Stimulated activated naive CD8-positive, alpha-beta T cell treated with anti-CD3 and anti-CD28 coated beads, Interleukin-15, Interleukin-2, amounts not matched to agents 100 ng/mL and 50 ng/mL, for 24 hours (primary cell): ENCODE data around the gene SP9.

ENCODE experiments used
- H3K27ac Mint-ChIP-seq: one replicate; pipeline ENCODE4 v1.8.0; 2021; ENCODE audit warnings: mild to moderate bottlenecking, mixed read lengths
- H3K27me3 Mint-ChIP-seq: one replicate; pipeline ENCODE4 v1.8.0; 2021; ENCODE audit warnings: mixed read lengths
- H3K36me3 Mint-ChIP-seq: one replicate; pipeline ENCODE4 v1.8.0; 2021; ENCODE audit warnings: low read depth, mixed read lengths
- H3K4me1 Mint-ChIP-seq: one replicate; pipeline ENCODE4 v1.8.0; 2021; ENCODE audit warnings: low read depth, mixed read lengths
- H3K4me3 Mint-ChIP-seq: one replicate; pipeline ENCODE4 v1.8.0; 2021; ENCODE audit warnings: mild to moderate bottlenecking, mixed read lengths
- H3K9me3 Mint-ChIP-seq: one replicate; pipeline ENCODE4 v1.8.0; 2021; ENCODE audit warnings: mixed read lengths

Gene SP9

DNA sequence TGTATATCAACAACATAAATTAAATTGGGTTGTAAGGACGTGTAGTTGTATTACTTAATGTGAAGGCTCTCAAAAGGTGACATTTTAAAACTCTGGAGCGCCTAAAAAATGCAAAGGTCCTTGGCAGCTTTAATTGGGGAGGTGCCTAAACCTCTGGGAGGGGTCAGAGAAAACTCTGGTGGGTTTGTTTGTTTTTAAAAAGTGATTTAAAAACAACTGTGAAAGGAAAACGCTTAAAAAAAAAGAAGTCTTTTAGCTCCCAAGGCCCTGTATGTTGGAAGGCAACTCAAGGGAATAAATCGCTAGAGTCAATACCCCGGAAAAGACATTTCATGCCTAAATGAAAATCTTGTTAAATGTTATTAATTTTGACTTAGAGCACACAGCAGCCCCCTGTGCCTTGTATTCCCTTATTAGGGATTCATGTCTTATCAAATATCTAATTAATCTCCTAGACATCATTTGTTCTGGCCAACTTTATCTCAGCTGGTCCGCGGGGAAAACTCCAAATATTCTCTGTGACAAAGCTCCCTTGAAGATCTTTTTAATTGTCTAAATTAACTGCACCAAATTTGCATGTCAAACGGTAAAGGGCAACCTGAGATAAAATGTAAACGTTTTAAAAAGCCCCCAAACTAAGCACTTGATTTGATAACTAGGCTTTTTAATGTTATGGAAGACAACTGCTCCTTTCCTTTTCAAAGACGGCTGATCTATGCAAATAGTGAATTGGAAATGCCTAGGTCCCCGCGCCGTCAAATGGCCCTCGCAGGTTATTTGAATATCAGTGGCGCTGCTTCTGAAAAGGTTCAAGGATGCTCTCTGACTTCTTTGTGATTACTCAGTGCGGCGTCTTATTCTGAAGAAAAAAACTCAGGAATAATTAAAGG lies 4.2 kb downstream of the SP9 start:
- Mint-ChIP-seq H3K27ac (peak overlapping the region; percentile 52), H3K27me3 (peaks cover 66% of the 10 kb centered on the region)

DNA sequence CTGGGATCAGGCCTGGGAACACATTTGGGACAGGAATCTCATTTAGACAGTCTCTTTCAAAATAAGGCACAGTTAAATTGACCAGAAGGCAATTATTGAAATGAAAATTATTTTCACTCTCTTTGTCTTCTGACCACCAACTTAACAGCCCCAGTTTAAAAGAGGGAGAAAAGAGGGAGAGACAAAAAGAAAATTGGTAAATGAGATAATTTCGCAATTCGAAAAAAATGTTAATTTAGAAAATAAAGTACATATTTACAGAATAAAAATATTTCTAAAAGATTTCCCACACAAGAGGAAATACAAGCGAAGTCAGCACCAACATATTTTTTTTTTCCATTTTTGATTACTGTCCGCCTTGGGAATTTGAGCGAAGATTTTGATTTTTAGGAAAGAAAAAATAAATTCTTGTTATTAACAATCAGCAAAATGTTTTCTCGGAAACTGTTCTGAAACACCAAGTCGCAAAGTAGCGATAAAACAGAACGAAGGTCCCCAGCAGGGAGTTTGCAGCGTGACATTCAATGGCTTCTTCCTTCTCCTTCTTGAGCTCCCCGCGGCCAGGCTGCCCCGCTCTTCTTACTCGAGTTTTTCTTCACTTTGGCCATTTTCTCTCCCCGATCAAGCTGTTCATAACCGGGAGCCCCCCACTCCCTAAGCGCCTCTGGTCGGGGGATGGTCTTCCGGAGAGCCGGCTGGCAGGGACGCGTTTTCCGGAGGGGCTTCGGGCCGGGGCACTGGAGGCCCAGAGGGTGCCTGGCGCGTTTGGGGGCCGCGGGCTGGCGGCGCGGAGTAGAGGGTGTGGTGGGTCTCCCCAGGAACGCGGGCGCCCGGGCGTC lies 5.0 kb downstream of the SP9 start:
- Mint-ChIP-seq H3K36me3 (peaks cover 3% of the 10 kb centered on the region), H3K4me3 (no peak overlapping the region), H3K27me3 (peaks cover 68% of the 10 kb centered on the region), H3K9me3 (no peaks in the 10 kb centered on the region), H3K27ac (no peak overlapping the region), H3K4me1 (peaks cover 55% of the 10 kb centered on the region)

More for the DNA sequence above, 4.2 kb downstream of the SP9 start:
- peaks cover 54% of the 10 kb centered on the region for H3K4me1 Mint-ChIP-seq
- H3K9me3 Mint-ChIP-seq = no peaks in the 10 kb centered on the region
- H3K4me3 Mint-ChIP-seq = no peak overlapping the region
- H3K36me3 Mint-ChIP-seq = peaks cover 3% of the 10 kb centered on the region

DNA sequence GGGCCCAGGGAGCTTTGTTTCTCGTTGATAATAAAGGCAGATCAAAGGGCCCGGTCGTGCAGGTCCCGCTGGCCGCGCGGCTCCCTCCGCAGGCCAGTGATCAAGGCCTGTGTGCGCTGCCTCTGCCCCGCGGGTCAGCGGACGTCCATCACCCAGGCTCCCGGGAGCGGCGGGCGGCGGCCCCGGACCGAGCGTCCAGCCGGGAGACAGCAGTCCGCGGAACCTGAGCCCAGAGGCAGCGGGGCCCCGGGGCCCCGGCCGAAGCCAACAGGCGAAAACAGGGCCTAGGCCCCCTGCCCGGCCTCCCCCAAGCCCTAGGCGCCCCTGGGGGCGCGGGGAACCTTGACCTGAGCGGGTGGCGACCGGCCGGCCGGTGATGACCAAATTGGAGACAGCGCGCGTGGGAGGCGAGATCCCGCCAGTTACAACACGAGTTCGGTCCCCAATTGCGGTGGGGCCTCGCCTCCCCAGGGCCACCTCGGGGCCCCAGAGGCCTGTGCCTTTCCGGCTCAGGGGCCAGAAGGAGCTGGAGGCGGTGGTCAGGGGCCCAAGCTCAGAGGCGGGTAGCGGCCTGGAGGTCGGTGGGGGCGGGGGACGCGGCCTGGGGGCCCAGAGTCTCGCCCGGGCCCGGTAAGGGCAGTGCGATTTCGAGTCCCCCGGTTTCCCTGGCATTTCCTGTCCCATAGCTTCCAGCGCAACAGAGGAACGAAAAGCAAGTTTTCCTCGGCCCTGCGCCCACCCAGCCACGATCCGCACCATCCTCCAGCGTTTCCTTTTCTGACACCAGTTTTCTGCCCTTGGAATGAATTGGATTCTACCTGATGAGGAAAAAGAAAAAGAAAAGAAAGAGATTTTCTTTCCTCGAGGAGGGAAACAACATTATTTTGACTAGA lies 5.9 kb downstream of the SP9 start:
- Mint-ChIP-seq H3K27me3 (peaks cover 69% of the 10 kb centered on the region), H3K9me3 (no peaks in the 10 kb centered on the region), H3K27ac (peak overlapping the region; percentile 49), H3K4me1 (peaks cover 46% of the 10 kb centered on the region), H3K4me3 (peak overlapping the region; percentile 45), H3K36me3 (peaks cover 3% of the 10 kb centered on the region)

DNA sequence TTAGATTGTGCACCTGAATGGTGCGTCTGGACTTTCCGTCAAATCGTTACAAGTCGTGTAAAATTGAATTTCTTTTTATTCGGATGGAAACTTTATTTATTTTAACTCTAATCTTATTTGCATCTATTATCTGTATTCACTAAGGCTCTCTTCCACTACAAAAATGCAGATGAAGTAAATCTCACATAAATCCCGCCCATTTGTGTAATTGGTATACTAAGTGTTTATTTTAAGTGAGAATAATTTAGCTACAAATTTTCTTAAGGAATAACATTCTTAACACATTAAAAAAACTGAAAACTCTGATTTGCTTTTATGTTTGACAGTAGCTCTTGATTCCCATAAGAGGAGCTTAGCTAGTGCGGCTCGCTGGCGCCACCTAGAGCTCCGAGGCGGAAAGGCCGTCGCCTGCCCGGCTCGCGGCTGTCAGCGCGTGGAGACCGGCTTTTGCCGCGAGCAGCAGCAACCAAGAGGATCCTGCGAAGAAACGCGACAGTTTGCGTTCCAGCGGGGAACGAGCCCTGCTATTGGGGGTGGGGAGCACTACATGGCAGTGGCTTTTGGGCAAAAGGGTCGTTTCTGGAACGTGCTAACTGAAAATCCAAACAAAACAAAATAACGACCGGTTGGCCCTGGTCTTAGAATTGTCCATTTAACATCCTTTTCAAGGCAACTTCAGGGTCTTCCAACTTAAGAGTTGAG lies 6.7 kb downstream of the SP9 start:
- Mint-ChIP-seq H3K4me1 (peaks cover 46% of the 10 kb centered on the region), H3K9me3 (no peaks in the 10 kb centered on the region), H3K36me3 (peaks cover 3% of the 10 kb centered on the region), H3K27me3 (peaks cover 70% of the 10 kb centered on the region), H3K27ac (peak overlapping the region; percentile 86), H3K4me3 (peak overlapping the region; percentile 68)

DNA sequence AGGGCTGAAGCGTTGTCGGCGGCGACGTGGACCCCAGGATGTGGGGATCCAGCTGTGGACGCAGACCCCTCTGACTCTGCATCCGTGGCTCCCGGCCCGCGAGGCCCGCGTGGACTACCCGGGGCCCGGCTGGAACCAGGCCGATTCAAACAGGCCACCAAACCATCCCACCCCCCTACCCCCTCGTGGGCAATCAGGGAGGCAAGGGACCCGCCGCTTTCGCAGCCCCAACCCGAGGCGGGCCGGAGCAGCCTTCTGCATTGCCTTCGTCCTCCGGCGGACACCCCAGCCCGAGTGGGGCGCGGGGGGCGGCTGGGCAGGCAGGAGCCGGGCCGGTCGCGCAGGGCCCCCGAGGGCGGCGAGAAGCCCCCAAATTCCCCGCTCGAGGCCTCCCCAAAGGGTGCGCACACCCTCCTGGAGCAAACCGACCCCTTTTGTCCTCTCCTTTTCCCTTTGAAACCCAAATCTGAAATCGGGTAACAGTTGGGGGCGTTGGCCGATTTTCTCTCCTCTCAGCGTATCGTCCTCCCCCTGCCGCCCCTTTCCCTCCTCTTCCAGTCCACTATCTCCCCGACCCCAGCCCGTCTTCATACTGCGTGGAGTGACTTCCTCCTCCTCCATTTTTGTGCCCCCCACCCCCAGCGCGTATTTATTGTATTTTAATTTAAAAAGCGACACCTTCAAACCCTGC lies 7.4 kb downstream of the SP9 start:
- H3K9me3 Mint-ChIP-seq = no peaks in the 10 kb centered on the region
- H3K27ac Mint-ChIP-seq = no peak overlapping the region

DNA sequence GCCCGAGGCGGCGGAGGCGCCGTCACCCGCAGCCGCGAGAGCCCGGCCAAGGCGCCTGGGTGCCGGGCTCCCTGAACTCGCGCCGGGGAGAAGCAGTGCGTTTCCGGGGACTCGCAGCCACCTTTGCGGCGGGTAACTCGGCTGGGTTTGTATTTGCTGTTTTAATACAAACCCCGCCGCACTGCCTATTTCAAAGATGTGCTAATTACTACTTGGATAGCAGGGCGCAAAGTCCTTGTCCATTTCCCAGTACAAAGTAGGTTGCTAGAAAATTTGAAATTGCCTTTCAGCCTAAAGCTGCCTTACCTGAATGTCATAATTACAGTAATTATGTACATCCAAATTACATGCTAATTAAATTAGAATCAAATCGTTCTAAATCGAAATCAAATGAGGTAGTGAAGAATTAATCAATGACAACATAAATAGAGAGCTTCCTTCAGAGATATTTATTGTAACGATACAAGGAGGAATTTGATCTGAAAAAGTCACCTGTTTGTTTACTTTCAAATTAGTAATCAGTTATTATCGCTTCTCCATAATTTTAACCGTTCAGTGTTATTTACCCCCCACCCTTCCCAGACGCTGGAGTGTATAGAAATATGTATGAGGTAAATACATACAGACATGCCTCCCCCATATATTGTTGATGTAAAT lies 8.1 kb downstream of the SP9 start:
- H3K36me3 Mint-ChIP-seq = peaks cover 6% of the 10 kb centered on the region
- peaks cover 65% of the 10 kb centered on the region for H3K27me3 Mint-ChIP-seq
- H3K9me3 Mint-ChIP-seq = no peaks in the 10 kb centered on the region
- peaks cover 38% of the 10 kb centered on the region for H3K4me1 Mint-ChIP-seq
- no peak overlapping the region for H3K27ac Mint-ChIP-seq
- H3K4me3 Mint-ChIP-seq = peak overlapping the region; percentile 37

More for the DNA sequence above, 7.4 kb downstream of the SP9 start:
- Mint-ChIP-seq H3K4me3 (no peak overlapping the region), H3K27me3 (peaks cover 70% of the 10 kb centered on the region), H3K36me3 (peaks cover 9% of the 10 kb centered on the region), H3K4me1 (peaks cover 42% of the 10 kb centered on the region)

DNA sequence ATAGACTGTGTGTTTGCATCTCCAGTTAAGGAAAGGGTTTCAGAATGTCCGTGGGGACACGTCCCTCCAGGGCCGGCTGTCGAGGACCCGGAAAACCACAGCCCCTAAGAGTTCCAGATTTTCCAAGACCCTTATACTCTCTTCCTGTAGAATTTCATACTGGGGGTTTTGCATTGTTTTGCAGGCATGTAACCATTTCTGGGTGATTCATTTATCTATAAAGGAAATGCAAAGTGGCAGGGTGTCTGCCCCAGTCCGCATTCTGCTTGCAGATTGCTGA lies 8.5 kb downstream of the SP9 start:
- H3K4me3 Mint-ChIP-seq = peak overlapping the region; percentile 32
- H3K27ac Mint-ChIP-seq = no peak overlapping the region
- no peaks in the 10 kb centered on the region for H3K9me3 Mint-ChIP-seq
- peaks cover 35% of the 10 kb centered on the region for H3K4me1 Mint-ChIP-seq
- peaks cover 8% of the 10 kb centered on the region for H3K36me3 Mint-ChIP-seq
- H3K27me3 Mint-ChIP-seq = peaks cover 60% of the 10 kb centered on the region

DNA sequence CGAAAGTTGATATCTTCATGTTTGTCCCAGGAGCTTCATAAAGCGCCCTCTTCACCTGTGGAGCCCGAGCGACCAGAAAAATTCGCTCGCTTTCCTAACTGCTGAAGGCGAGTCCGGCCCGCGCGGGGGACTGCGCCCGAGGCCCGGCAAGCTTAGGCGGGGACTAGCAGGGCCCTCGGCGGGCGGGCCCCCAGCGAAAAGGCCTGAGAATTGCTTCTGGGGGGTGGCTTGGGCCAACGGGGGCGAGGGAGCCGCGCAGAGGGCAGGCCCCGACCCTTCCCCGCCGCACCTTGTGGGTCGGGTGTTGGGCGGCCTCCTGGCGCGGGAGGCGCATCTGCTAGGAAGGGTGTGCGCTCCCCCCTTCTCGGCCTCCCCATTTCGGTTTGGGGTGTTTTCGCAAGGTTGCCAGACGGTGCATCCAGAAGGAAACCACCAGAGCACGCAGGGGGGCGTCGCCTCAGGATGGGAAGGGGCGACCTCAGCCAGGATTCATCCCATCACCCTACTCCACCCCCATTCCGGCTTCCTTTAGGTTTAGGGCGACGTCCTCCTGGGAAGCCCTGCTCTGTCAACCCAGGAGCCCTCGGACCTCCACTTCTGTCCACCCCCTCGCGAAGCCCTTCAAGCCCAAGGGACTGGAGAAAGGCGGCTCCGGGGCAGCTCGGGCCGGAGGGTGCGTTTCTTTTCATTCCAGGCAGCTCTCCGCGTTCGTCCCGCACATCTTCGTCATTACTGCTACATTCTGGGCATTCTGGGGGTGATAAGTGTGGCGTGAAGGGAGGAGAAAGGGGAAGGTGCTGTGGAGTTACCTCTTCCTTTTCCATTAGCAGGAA lies 9.1 kb downstream of the SP9 start:
- Mint-ChIP-seq H3K4me1 (peaks cover 35% of the 10 kb centered on the region), H3K36me3 (peaks cover 13% of the 10 kb centered on the region), H3K9me3 (no peaks in the 10 kb centered on the region), H3K27ac (no peak overlapping the region), H3K4me3 (peak overlapping the region; percentile 32), H3K27me3 (peaks cover 55% of the 10 kb centered on the region)

DNA sequence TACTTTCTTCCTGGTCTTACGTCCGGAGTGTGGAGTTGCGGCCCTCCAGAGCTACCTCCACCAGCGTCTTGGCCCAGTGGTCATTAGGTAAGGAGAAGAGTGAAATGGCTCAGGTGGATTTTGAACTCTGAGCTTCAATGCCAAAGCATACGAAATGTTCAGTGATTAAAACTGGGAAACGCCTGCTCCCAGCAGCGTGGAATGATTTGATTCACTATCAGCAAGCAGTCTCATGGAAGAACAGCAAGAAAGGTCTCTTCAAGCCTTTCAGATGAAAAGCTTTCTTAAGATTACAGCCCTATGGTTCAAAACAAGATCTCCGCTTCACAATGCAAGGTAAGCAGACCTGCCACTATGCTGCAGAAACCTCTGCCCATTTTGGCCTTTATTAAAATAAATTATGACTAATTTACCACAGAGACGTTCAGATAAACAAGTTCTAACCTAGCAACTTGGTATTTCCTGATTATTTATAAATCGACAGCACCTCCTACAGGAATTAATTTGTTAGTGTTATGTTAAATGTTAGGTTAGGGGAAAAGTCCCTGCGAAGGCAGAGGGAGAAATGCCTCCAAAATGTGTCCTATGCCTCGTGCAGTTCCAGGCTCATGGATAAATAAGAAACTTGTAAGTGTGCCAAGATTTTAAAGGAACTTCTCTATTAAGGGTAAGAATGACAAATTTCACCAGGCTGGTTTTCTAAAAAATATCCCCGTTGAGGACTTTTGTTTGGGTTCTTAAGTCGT lies 10.1 kb downstream of the SP9 start:
- peaks cover 33% of the 10 kb centered on the region for H3K4me1 Mint-ChIP-seq
- H3K9me3 Mint-ChIP-seq = no peaks in the 10 kb centered on the region
- H3K27me3 Mint-ChIP-seq = peaks cover 44% of the 10 kb centered on the region
- H3K27ac Mint-ChIP-seq = no peak overlapping the region
- no peak overlapping the region for H3K4me3 Mint-ChIP-seq
- H3K36me3 Mint-ChIP-seq = peaks cover 16% of the 10 kb centered on the region

DNA sequence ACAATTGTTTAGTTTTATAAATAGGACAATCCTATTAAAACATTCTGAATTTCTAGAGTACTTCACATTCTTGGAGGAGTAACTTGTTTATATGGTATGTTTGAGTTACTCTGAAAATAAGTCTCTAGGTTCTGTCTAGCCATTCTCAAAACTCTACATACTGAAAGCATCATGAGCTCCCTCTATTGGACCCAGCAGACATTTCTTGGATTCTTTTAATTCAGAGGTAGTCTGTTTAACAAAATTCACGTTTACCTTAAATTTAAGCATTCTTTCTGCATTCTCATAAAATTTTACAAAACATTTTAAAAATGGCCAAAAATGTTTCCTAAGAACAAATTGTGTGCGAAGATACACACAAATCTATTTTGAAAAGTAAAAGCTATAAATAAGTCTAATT lies 15.3 kb downstream of the SP9 start:
- no peaks in the 10 kb centered on the region for H3K9me3 Mint-ChIP-seq

DNA sequence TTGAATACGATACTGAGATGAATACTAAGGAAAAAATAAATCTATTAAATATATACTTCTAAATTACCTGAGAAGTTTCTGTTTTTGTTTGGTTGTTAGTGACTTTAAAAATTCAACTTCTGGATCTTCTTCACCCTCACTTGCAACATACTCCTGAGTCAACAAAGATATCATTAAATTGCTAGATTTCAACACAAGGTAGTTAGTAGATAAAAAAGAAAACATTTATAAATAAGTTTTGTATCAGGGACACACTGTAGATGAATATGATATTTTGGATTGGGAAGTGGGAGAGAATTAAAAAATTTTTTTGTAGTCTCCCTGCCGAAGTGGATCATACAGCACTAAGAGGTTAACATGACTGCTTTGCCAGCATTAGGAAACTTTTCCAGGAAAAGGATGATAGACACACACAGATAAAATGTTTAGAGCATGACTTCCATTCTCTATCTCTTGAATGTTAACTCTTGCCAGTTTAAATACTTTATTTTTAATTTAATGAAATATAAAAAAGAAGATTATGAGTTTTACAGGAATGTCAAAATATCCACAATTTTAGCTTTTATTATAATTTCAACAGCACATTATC lies 15.9 kb downstream of the SP9 start:
- peaks cover 1% of the 10 kb centered on the region for H3K27me3 Mint-ChIP-seq

More for the DNA sequence above, 15.3 kb downstream of the SP9 start:
- peaks cover 28% of the 10 kb centered on the region for H3K36me3 Mint-ChIP-seq
- H3K27me3 Mint-ChIP-seq = peaks cover 7% of the 10 kb centered on the region
- H3K4me3 Mint-ChIP-seq = no peak overlapping the region
- H3K4me1 Mint-ChIP-seq = no peaks in the 10 kb centered on the region
- H3K27ac Mint-ChIP-seq = no peak overlapping the region

DNA sequence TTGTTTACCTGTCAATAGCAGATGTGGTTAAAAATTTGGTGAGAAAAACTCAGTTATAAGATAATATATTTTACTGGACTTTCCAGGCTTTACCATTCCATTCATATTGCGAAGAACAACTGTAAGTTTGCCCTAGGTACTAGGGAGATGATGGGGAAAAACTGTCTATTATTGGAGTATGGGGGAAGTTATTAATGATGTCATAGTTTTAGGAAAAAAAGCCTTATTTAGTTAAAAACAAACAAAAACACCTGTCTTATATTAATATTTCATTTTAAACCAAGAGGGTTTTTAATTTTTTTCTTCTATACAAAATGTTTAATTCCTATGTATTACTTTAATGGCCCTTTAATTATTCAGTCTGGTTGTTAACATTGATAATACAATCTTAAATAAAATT lies 18.2 kb downstream of the SP9 start:
- no peak overlapping the region for H3K27ac Mint-ChIP-seq
- H3K36me3 Mint-ChIP-seq = peaks cover 22% of the 10 kb centered on the region
- H3K4me3 Mint-ChIP-seq = no peak overlapping the region
- no peaks in the 10 kb centered on the region for H3K9me3 Mint-ChIP-seq
- no peaks in the 10 kb centered on the region for H3K4me1 Mint-ChIP-seq
- no peaks in the 10 kb centered on the region for H3K27me3 Mint-ChIP-seq

More for the DNA sequence above, 15.9 kb downstream of the SP9 start:
- H3K9me3 Mint-ChIP-seq = no peaks in the 10 kb centered on the region
- H3K36me3 Mint-ChIP-seq = peaks cover 28% of the 10 kb centered on the region
- H3K4me3 Mint-ChIP-seq = no peak overlapping the region
- no peaks in the 10 kb centered on the region for H3K4me1 Mint-ChIP-seq
- H3K27ac Mint-ChIP-seq = no peak overlapping the region
